H1 (cell line): ENCODE data around the gene ZNF302. TPM values are rescaled to one million over a fixed set of nuclear protein-coding genes. Genes with fewer than 3 reads are reported as not detected.
A peak's percentile ranks its signal among the peaks of the same experiment; 100 is the strongest.

Source experiments
- CHD1 ChIP-seq: IDR thresholded peaks from 2 replicates; pipeline ENCODE4 v1.6.1; 2012; ENCODE audit warnings: low read depth, low read length, improper control_type of control experiment
- CREB1 ChIP-seq: IDR thresholded peaks from 2 replicates; pipeline ENCODE4 v1.6.1; 2012; ENCODE audit warnings: inconsistent platforms
- CTCF ChIP-seq, 3 experiments: IDR thresholded peaks; 1 replicate in 2 of 3; 2 replicates in 1 of 3; pipeline versions ENCODE4 v1.5.1 to v1.6.1; 2011; ENCODE audit warnings: low read length in 3 of 3, mild to moderate bottlenecking in 3 of 3, inconsistent platforms in 2 of 3, low read depth in 1 of 3, moderate library complexity in 1 of 3; ENCODE audit not compliant: insufficient read depth in 1 of 3; ENCODE audit errors: control extremely low read depth in 1 of 3
- EGR1 ChIP-seq: IDR thresholded peaks from 2 replicates; pipeline ENCODE4 v1.6.1; 2011; ENCODE audit warnings: low read depth, low read length, borderline replicate concordance
- EZH2 ChIP-seq: fragments of 200-600 bp; sonication (generic); IDR thresholded peaks from 2 replicates; pipeline ENCODE4 v1.7.1; 2012; ENCODE audit warnings: low read depth, mild to moderate bottlenecking, moderate library complexity, low read length, inconsistent platforms; ENCODE audit not compliant: severe bottlenecking
- GABPA ChIP-seq: IDR thresholded peaks from 2 replicates; pipeline ENCODE4 v1.6.1; 2011; ENCODE audit warnings: mild to moderate bottlenecking, low read length, moderate library complexity, borderline replicate concordance; ENCODE audit not compliant: insufficient read depth
- SAP30 ChIP-seq: fragments of 300-600 bp; sonication (generic); IDR thresholded peaks from 2 replicates; pipeline ENCODE4 v1.7.1; 2012; ENCODE audit warnings: low read length, moderate library complexity, mild to moderate bottlenecking, inconsistent platforms; ENCODE audit not compliant: insufficient read depth, insufficient replicate concordance
- TAF7 ChIP-seq: optimal IDR thresholded peaks from 2 replicates; pipeline ENCODE3; 2011; ENCODE audit warnings: low read depth, mild to moderate bottlenecking, inconsistent platforms, low read length, moderate library complexity, borderline replicate concordance
- USF2 ChIP-seq: IDR thresholded peaks from 2 replicates; pipeline ENCODE4 v1.6.1; 2011; ENCODE audit warnings: low read length, improper control_type of control experiment
- polyA plus RNA-seq, 7 experiments: library from polyadenylated mRNA; depleted of rRNA in 3 of 7; stranded (reverse) in 5 of 7; unstranded in 2 of 7; fragments of >200 nt in 5 of 7; fragments of 200-250 nt in 2 of 7; gene quantifications; 1 replicate in 5 of 7; 2 replicates in 1 of 7; 4 replicates in 1 of 7; pipeline versions ENCODE4 v1.2.1 to v1.2.3, GENCODE V29; 2011 to 2013; ENCODE audit warnings: missing spikeins in 2 of 7, mixed read lengths in 2 of 7
- total RNA-seq: library from RNA; stranded (reverse); fragmentation: NEBNext Ultra II Directional; extraction: Animal tissue kit (Norgen Biotek cat#: 25700); gene quantifications from 2 replicates; pipeline ENCODE4 v1.2.1, GENCODE V29; 2021
- TF ChIP-seq, protein P1 (sequence below): IDR thresholded peaks from 2 replicates; pipeline ENCODE4 v1.6.1; 2011; ENCODE audit warnings: low read depth, mild to moderate bottlenecking, low read length; ENCODE audit not compliant: insufficient read depth

The ZNF302 gene
- total and polyA plus RNA-seq, 2 of the 8 experiments (the other 6 are each of a cell fraction or from before 2014, with no cell fraction given), result 9.1 to 20.4 TPM

- TF ChIP-seq EZH2 (no peak), CREB1 (peak; percentile 58), GABPA (peak; percentile 93), CHD1 (no peak), SAP30 (peak; percentile 68), TAF7 (no peak), CTCF (IDR thresholded peaks at IDR 0.05; ENCODE audit: control extremely low read depth in 1 of 3, insufficient read depth in 1 of 3, low read depth in 1 of 3, low read length in 3 of 3) (0 out of 4 replicates have a peak, but pooled peaks of 1 of the 3 experiments have one; percentile 2), USF2 (no peak), EGR1 (0 out of 2 replicates have a peak, but pooled peaks have one; percentile 32)
- TF ChIP-seq, protein P1, sequence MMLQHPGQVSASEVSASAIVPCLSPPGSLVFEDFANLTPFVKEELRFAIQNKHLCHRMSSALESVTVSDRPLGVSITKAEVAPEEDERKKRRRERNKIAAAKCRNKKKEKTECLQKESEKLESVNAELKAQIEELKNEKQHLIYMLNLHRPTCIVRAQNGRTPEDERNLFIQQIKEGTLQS, result no peak
Observed at GRCh38 chr19:34676697-34677385, 637 bp upstream of the ZNF302 start, which contains the start of gene SCGB2B2 (continued).
